GM23338 (cell line): Measurements from ENCODE around the gene OR2B2.

Experiments used
- EZH2phosphoT487 ChIP-seq: fragments of 200-600 bp; sonication (generic); IDR thresholded peaks from one replicate; pipeline ENCODE4 v1.8.1; 2018; ENCODE audit warnings: antibody characterized with exemption; ENCODE audit not compliant: unreplicated experiment
- TF ChIP-seq, protein P1 (sequence below), 2 experiments: fragments of 200-600 bp in 1 of 2; sonication (generic) in 1 of 2; conservative IDR thresholded peaks; 2 replicates each; pipeline versions ENCODE4 v1.5.1 to v1.6.1; 2016 to 2017; ENCODE audit warnings: antibody characterized with exemption in 2 of 2, low read depth in 2 of 2, mild to moderate bottlenecking in 2 of 2, moderate library complexity in 1 of 2

- TF ChIP-seq, protein P1, sequence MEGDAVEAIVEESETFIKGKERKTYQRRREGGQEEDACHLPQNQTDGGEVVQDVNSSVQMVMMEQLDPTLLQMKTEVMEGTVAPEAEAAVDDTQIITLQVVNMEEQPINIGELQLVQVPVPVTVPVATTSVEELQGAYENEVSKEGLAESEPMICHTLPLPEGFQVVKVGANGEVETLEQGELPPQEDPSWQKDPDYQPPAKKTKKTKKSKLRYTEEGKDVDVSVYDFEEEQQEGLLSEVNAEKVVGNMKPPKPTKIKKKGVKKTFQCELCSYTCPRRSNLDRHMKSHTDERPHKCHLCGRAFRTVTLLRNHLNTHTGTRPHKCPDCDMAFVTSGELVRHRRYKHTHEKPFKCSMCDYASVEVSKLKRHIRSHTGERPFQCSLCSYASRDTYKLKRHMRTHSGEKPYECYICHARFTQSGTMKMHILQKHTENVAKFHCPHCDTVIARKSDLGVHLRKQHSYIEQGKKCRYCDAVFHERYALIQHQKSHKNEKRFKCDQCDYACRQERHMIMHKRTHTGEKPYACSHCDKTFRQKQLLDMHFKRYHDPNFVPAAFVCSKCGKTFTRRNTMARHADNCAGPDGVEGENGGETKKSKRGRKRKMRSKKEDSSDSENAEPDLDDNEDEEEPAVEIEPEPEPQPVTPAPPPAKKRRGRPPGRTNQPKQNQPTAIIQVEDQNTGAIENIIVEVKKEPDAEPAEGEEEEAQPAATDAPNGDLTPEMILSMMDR (conservative IDR thresholded peaks at IDR 0.05; ENCODE audit: low read depth in 2 of 2), result no peak
- no peak for TF ChIP-seq EZH2phosphoT487
Measured at GRCh38 chr6:27867945-27868300, 44.3 kb downstream of the OR2B2 start.
